ENCODE data around the gene TESK1. TPM values are rescaled to one million over a fixed set of nuclear protein-coding genes. Genes with fewer than 3 reads are reported as not detected.
"Not testable (repeated sequence)": the region's sequence is repeated elsewhere in the genome, so short reads cannot be mapped to it uniquely, and the experiment has no call there.

Gene TESK1
- polyA plus RNA-seq, 10 donors = 30.3 to 41.7 (median 33.7) TPM

- DNase-seq = no peak
These were observed 29.6 kb upstream of the TESK1 start for GRCh38 chr9:35575478-35575877.

- DNase-seq = no peak
These were observed 27.6 kb upstream of the TESK1 start for GRCh38 chr9:35577486-35577885.

- DNase-seq = no peak
These were observed 25.9 kb upstream of the TESK1 start for GRCh38 chr9:35579130-35579529.

- not testable (repeated sequence) for DNase-seq
These were observed 25.3 kb upstream of the TESK1 start for GRCh38 chr9:35579659-35580227.

GRCh38 chr9:35583521-35583920, 21.5 kb upstream of the TESK1 start:
- not testable (repeated sequence) for DNase-seq

GRCh38 chr9:35584681-35585080, 20.4 kb upstream of the TESK1 start:
- not testable (repeated sequence) for DNase-seq

GRCh38 chr9:35588506-35588905, 16.6 kb upstream of the TESK1 start:
- not testable (repeated sequence) for DNase-seq

- DNase-seq = no peak
These were observed 11.5 kb upstream of the TESK1 start for GRCh38 chr9:35593581-35593980.

- DNase-seq = no peak
These were observed 10.6 kb upstream of the TESK1 start for GRCh38 chr9:35594471-35594870.

- DNase-seq = not testable (repeated sequence)
These were observed 8.2 kb upstream of the TESK1 start for GRCh38 chr9:35596907-35597306.

GRCh38 chr9:35598866-35599590, 6.0 kb upstream of the TESK1 start:
- no peak for DNase-seq

- DNase-seq = no peak
These were observed 5.1 kb upstream of the TESK1 start for GRCh38 chr9:35599763-35600604.

GRCh38 chr9:35603506-35603985, 1.5 kb upstream of the TESK1 start:
- DNase-seq = peak in 1 of 3 donors; percentile 69

GRCh38 chr9:35603986-35604577, 980 bp upstream of the TESK1 start:
- DNase-seq = peak; percentile 100

- peak in 1 of 3 donors; percentile 57 for DNase-seq
These were observed 482 bp downstream of the TESK1 start for GRCh38 chr9:35605351-35606137.

GRCh38 chr9:35606138-35606504, 1.1 kb downstream of the TESK1 start:
- DNase-seq = no peak

GRCh38 chr9:35606726-35607125, 1.7 kb downstream of the TESK1 start:
- no peak for DNase-seq

- DNase-seq = no peak
These were observed 3.2 kb downstream of the TESK1 start for GRCh38 chr9:35608221-35608620.

GRCh38 chr9:35609001-35609819, 4.1 kb downstream of the TESK1 start:
- DNase-seq = peak; percentile 67 to 81 (median 71)

GRCh38 chr9:35609820-35610163, 4.7 kb downstream of the TESK1 start:
- no peak for DNase-seq
